Measurements from ENCODE around the gene TLE2.

- TF ChIP-seq POLR2A (IDR thresholded peaks at IDR 0.05) (no peak), CTCF (IDR thresholded peaks at IDR 0.05) (no peak)
These were observed 4.6 kb downstream of the TLE2 start for GRCh38 chr19:3024509-3024869.
